Right renal pelvis (tissue), 4 donors: ENCODE results near the gene SECISBP2L. TPM values are rescaled to one million over a fixed set of nuclear protein-coding genes. Genes with fewer than 3 reads are reported as not detected.

Source experiments
- polyA plus RNA-seq, 4 donors: library from polyadenylated mRNA; unstranded; fragments of 120-200 nt; gene quantifications; one replicate each; pipeline ENCODE4 v1.2.1, GENCODE V29; 2013; ENCODE audit not compliant: insufficient read length in 4 of 4

SECISBP2L gene
- polyA plus RNA-seq, 4 donors = 46.8 to 60.5 (median 54.8) TPM

Other genes starting within 250 kb of the SECISBP2L start
- 1 to 10 TPM; 5.2 to 7.1 (median 6.3) TPM for gene CEP152, start 235.4 kb downstream of the SECISBP2L start, polyA plus RNA-seq
- 100 to 1,000 TPM; 298 to 366 (median 329) TPM for gene EID1, start 168.3 kb downstream of the SECISBP2L start, polyA plus RNA-seq
- 1 to 10 TPM; 2.0 to 3.5 (median 3.1) TPM for gene SHC4, start 82.5 kb downstream of the SECISBP2L start, polyA plus RNA-seq
- gene COPS2, start 109.2 kb upstream of the SECISBP2L start, polyA plus RNA-seq = 100 to 1,000 TPM in 3 of 4 donors, 10 to 100 TPM in 1; 94.1 to 122 (median 111) TPM
- gene GALK2, start 123.8 kb upstream of the SECISBP2L start, polyA plus RNA-seq = 10 to 100 TPM; 27.4 to 32.5 (median 30.9) TPM